Mesendoderm (in vitro differentiated cells): Measurements from ENCODE around the gene NMRK2. TPM values are rescaled to one million over a fixed set of nuclear protein-coding genes. Genes with fewer than 3 reads are reported as not detected.
"Not testable (repeated sequence)": the region's sequence is repeated elsewhere in the genome, so short reads cannot be mapped to it uniquely, and the experiment has no call there.

Experiments
- DNase-seq: peaks from one replicate; pipeline ENCODE4 v3.0.0; 2013
- H2AK5ac ChIP-seq: 2 replicates; pipeline ENCODE4 v1.6.1; 2013; ENCODE audit warnings: low read length, inconsistent platforms
- H2BK120ac ChIP-seq: 2 replicates; pipeline ENCODE4 v1.6.1; 2013; ENCODE audit warnings: low read depth, mild to moderate bottlenecking, low read length, moderate library complexity, mixed read lengths
- H2BK15ac ChIP-seq: replicated peaks from 2 replicates; pipeline ENCODE4 v1.6.1; 2013; ENCODE audit warnings: low read depth, mild to moderate bottlenecking, moderate library complexity
- H2BK5ac ChIP-seq: 2 replicates; pipeline ENCODE4 v1.6.1; 2013; ENCODE audit warnings: low read length, inconsistent platforms
- H3K18ac ChIP-seq: 2 replicates; pipeline ENCODE4 v1.6.1; 2013; ENCODE audit warnings: mild to moderate bottlenecking, low read length, mixed read lengths
- H3K23ac ChIP-seq: one replicate; pipeline ENCODE4 v1.6.1; 2013; ENCODE audit warnings: low read length
- H3K27ac ChIP-seq: 2 replicates; pipeline ENCODE4 v1.5.1; 2013; ENCODE audit warnings: low read depth, mild to moderate bottlenecking, inconsistent platforms, low read length, moderate library complexity
- H3K27me3 ChIP-seq: 2 replicates; pipeline ENCODE4 v1.6.1; 2013; ENCODE audit warnings: low read length, control low read depth, mild to moderate bottlenecking, inconsistent platforms; ENCODE audit not compliant: insufficient read depth, poor library complexity
- H3K36me3 ChIP-seq: 2 replicates; pipeline ENCODE4 v1.6.1; 2013; ENCODE audit warnings: low read length, inconsistent platforms; ENCODE audit not compliant: control insufficient read depth, insufficient read depth
- H3K4ac ChIP-seq: one replicate; pipeline ENCODE4 v1.6.1; 2013; ENCODE audit warnings: low read depth, mild to moderate bottlenecking, low read length, moderate library complexity
- H3K4me1 ChIP-seq: 2 replicates; pipeline ENCODE4 v1.6.1; 2013; ENCODE audit warnings: low read depth, low read length, inconsistent platforms; ENCODE audit not compliant: control insufficient read depth
- H3K4me2 ChIP-seq: 2 replicates; pipeline ENCODE4 v1.6.1; 2013; ENCODE audit warnings: low read length
- H3K4me3 ChIP-seq: 2 replicates; pipeline ENCODE4 v1.5.1; 2013; ENCODE audit warnings: mild to moderate bottlenecking, low read length
- H3K56ac ChIP-seq: one replicate; pipeline ENCODE4 v1.6.1; 2013; ENCODE audit warnings: low read length
- H3K79me1 ChIP-seq: 2 replicates; pipeline ENCODE4 v1.6.1; 2013; ENCODE audit warnings: low read length, inconsistent platforms
- H3K79me2 ChIP-seq: 2 replicates; pipeline ENCODE4 v1.6.1; 2013; ENCODE audit warnings: mild to moderate bottlenecking, low read length; ENCODE audit not compliant: control insufficient read depth, insufficient read depth
- H3K9ac ChIP-seq: 2 replicates; pipeline ENCODE4 v1.6.1; 2013; ENCODE audit warnings: low read length, inconsistent platforms
- H4K5ac ChIP-seq: one replicate; pipeline ENCODE4 v1.6.1; 2013; ENCODE audit warnings: low read length
- H4K8ac ChIP-seq: one replicate; pipeline ENCODE4 v1.6.1; 2013; ENCODE audit warnings: low read depth, mild to moderate bottlenecking, control low read depth, low read length, moderate library complexity
- WGBS: extraction: QIAGEN DNeasy Blood & Tissue Kit; methylation state at CpG from one replicate; pipeline ENCODE4 v1.1.7; 2013; ENCODE audit warnings: low lambda C conversion rate, missing lambda C conversion rate; ENCODE audit not compliant: insufficient coverage; ENCODE audit errors: extremely low coverage; 5-methylcytosine and 5-hydroxymethylcytosine counted together
- polyA plus RNA-seq, 2 experiments: library from polyadenylated mRNA; stranded (reverse); fragments of 200-250 nt; gene quantifications; one replicate each; pipeline ENCODE4 v1.2.3, GENCODE V29; 2013

NMRK2 gene, protein sequence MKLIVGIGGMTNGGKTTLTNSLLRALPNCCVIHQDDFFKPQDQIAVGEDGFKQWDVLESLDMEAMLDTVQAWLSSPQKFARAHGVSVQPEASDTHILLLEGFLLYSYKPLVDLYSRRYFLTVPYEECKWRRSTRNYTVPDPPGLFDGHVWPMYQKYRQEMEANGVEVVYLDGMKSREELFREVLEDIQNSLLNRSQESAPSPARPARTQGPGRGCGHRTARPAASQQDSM
- 23.5 TPM for polyA plus RNA-seq (2013, experiment 1 of 2)
- 22.6 TPM for polyA plus RNA-seq (2013, experiment 2 of 2)

DNA sequence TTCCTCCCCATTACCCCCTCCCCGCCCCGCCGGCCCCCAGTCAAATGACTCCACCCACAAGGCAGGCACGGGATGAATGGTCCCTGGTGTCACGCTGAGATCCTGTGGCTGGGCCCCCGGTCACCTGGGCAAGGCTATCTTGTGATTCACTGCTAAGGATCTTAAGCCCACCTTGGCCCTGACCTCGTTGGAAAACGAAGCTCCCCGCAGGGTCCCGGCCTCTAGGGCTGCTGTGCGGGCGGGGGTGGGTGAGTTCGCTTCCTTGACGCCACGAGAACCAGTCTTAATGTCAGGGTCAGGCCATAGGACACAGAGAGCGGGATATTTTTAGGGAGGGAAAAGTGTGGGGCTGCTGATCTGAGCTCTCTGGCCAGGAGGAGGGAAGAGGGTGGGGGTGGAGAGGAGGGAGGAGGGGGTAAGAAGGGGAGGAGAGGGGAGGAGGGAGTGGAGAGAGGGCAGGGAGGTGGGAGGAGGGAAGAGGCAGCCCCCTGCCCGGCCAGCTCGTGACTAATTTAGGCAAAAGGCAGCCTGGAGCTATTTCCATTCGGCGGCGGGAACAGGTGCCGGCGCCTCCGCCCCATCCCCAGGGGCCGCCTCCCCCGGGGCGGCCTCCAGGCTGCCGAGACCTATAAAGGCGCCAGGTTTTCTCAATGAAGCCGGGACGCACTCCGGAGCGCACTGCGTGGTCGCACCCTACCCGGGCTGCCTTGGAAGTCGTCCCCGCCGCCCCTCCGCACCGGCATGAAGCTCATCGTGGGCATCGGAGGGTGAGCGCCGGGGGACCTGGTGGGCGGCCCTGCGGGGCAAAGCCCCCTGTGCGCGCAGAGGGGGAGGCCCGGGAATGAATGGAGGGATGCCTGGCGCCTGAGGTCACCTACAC, at the start of gene NMRK2:
TSS of gene NMRK2 (plus strand) at position 139 of the 880 bp plus-strand sequence. CDS start at position 742, 603 bp downstream.
- no peak within 1 kb of the TSS for H2BK120ac ChIP-seq
- H3K23ac ChIP-seq = no peak within 1 kb of the TSS
- no CpG with 5 or more reads among the region's 51 CpGs for WGBS
- no peaks in the 10 kb centered on the region for H3K27me3 ChIP-seq
- H3K79me2 ChIP-seq = no peaks in the 10 kb centered on the region
- H2BK15ac ChIP-seq = no peak within 1 kb of the TSS
- no peaks in the 10 kb centered on the region for H3K79me1 ChIP-seq
- H3K56ac ChIP-seq = peak within 1 kb of the TSS; percentile 82
- no peaks in the 10 kb centered on the region for H3K4me1 ChIP-seq
- no peak within 1 kb of the TSS for H4K8ac ChIP-seq
- no peak within 1 kb of the TSS for H2AK5ac ChIP-seq
- peak within 1 kb of the TSS; percentile 51 for H3K27ac ChIP-seq
- peak within 1 kb of the TSS; percentile 70 for H3K4me2 ChIP-seq
- H3K4me3 ChIP-seq = peak within 1 kb of the TSS; percentile 29
- peak within 1 kb of the TSS; percentile 54 for H3K9ac ChIP-seq
- H4K5ac ChIP-seq = no peak within 1 kb of the TSS
- H3K36me3 ChIP-seq = no peaks in the 10 kb centered on the region
- DNase-seq = peak; percentile 92
- no peak within 1 kb of the TSS for H3K4ac ChIP-seq
- peak within 1 kb of the TSS; percentile 20 for H3K18ac ChIP-seq
- no peak within 1 kb of the TSS for H2BK5ac ChIP-seq

DNA sequence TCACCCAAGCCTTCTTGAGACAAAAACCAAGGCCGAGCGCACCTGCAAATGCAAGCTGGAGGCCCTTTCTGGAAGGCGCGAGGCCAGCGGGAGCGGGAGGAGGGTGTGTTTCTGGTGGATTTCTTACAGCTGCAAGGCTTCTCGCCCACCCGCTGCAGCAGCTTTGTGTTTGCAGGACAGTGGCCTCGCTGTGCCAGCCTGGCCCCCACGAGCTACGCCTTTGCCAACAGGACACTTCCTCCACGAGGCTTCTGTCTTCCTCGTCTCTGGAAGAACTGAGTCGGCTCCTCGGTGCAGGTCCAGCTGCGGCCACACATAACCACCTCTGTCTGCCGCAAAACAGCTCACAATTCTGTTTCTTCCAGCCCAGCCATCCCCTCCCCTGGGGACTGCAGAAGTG, 42.3 kb upstream of the NMRK2 start:
- no peak for DNase-seq
- Histone ChIP-seq H4K8ac (no peak overlapping the region), H2BK15ac (no peak overlapping the region), H3K4me2 (no peak overlapping the region), H3K4me3 (no peak overlapping the region), H4K5ac (no peak overlapping the region), H3K4me1 (no peaks in the 10 kb centered on the region), H3K18ac (no peak overlapping the region), H3K79me2 (no peaks in the 10 kb centered on the region), H2AK5ac (no peak overlapping the region), H3K36me3 (no peaks in the 10 kb centered on the region), H3K9ac (no peak overlapping the region), H3K4ac (no peak overlapping the region), H3K27me3 (no peaks in the 10 kb centered on the region), H3K79me1 (no peaks in the 10 kb centered on the region), H2BK5ac (no peak overlapping the region), H2BK120ac (no peak overlapping the region), H3K56ac (no peak overlapping the region), H3K27ac (no peak overlapping the region), H3K23ac (no peak overlapping the region)
- no CpG with 5 or more reads among the region's 17 CpGs for WGBS

DNA sequence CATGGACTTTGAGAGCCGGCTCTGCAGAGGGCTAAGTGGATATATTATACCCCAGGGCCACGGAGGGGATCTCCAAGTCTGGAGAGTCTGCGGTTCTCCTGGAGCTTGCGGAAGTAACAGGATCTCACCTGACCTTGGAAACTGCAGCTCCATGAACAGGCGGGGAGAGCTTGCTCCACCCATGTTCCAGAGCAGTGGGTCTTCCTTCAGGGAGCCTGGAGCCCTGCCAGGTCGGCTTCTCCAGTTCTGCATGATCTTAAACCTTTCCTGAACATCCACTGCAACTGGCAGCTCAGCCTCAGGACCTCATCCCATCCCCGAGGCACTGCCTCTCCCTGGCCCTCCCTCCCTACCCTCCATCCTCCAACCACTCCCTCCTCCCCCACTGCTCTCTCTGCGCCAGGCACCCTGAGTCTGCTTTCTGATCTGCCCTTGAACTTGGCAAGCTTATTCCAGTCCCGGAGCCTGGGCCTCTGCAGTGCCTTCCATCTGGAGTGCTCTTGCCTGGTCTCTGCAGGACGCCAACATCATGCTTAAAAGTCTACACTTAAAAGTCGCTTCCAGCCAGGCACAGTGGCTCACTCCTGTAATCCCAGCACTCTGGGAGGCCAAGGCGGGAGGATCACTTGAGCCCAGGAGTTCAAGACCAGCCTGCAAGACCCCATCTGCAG, 39.2 kb upstream of the NMRK2 start:
- H2BK5ac ChIP-seq = no peak overlapping the region
- no peak overlapping the region for H4K5ac ChIP-seq
- no peak overlapping the region for H3K27ac ChIP-seq
- H3K79me1 ChIP-seq = no peaks in the 10 kb centered on the region
- H2BK120ac ChIP-seq = no peak overlapping the region
- DNase-seq = no peak
- no peaks in the 10 kb centered on the region for H3K27me3 ChIP-seq
- H3K4ac ChIP-seq = no peak overlapping the region
- no peaks in the 10 kb centered on the region for H3K4me1 ChIP-seq
- H2AK5ac ChIP-seq = no peak overlapping the region
- no peak overlapping the region for H3K56ac ChIP-seq
- no peaks in the 10 kb centered on the region for H3K79me2 ChIP-seq
- H3K4me3 ChIP-seq = no peak overlapping the region
- no CpG with 5 or more reads among the region's 12 CpGs for WGBS
- no peak overlapping the region for H3K4me2 ChIP-seq
- H2BK15ac ChIP-seq = no peak overlapping the region
- H3K36me3 ChIP-seq = no peaks in the 10 kb centered on the region
- H3K9ac ChIP-seq = no peak overlapping the region
- H3K23ac ChIP-seq = no peak overlapping the region
- no peak overlapping the region for H4K8ac ChIP-seq
- H3K18ac ChIP-seq = no peak overlapping the region

DNA sequence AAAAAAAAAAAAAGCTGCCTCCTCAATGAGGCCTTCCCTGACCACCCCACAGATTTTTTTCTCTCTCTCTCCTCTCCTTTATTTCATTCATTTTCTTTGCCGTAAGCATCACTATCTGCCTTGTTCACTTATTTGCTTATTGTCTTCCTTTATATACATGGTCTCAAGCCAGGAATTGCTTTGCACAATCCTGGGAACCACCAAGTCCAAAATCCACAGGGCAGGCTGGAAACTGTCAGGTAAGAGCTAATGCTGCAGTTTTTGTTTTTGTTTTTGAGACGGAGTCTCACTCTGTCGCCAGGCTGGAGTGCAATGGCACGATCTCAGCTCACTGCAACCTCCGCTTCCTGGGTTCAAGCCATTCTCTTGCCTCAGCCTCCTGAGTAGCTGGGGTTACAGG, 37.9 kb upstream of the NMRK2 start:
- H3K9ac ChIP-seq, H4K8ac ChIP-seq, H2BK120ac ChIP-seq, H3K4me1 ChIP-seq, H3K27me3 ChIP-seq, H3K18ac ChIP-seq, H3K27ac ChIP-seq, H3K36me3 ChIP-seq, H3K23ac ChIP-seq, H3K56ac ChIP-seq, H2BK15ac ChIP-seq, H3K4me3 ChIP-seq, H3K4me2 ChIP-seq, DNase-seq, H3K4ac ChIP-seq, H4K5ac ChIP-seq, H3K79me2 ChIP-seq, H3K79me1 ChIP-seq, H2AK5ac ChIP-seq, H2BK5ac ChIP-seq: not testable (repeated sequence)
- WGBS = no CpG with 5 or more reads among the region's 5 CpGs

DNA sequence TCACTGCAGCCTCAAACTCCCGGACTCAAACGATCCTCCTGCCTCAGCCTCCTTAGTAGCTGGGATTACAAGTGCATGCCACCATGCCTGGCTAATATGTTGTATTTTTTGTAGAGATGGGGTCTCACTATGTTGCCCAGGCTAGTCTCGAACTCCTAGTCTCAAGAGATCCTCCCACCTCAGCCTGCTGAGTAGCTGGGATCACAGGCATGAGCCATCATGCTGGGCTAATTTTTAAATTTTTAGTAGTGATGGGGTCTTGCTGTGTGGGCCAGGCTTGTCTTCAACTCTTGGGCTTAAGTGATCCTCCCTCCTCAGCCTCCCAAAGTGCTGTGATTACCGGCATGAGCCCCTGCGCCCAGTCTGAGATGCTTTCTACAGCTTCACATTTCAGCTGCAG, 37.1 kb upstream of the NMRK2 start:
- Histone ChIP-seq H3K4ac (no peak overlapping the region), H3K27ac (no peak overlapping the region), H3K56ac (no peak overlapping the region), H2BK5ac (no peak overlapping the region), H4K8ac (no peak overlapping the region), H3K27me3 (no peaks in the 10 kb centered on the region), H2BK15ac (no peak overlapping the region), H2AK5ac (no peak overlapping the region), H3K36me3 (no peaks in the 10 kb centered on the region), H3K79me2 (no peaks in the 10 kb centered on the region), H3K4me1 (no peaks in the 10 kb centered on the region), H2BK120ac (no peak overlapping the region), H3K79me1 (no peaks in the 10 kb centered on the region), H3K4me2 (no peak overlapping the region), H3K18ac (no peak overlapping the region), H3K9ac (no peak overlapping the region), H4K5ac (no peak overlapping the region), H3K23ac (no peak overlapping the region), H3K4me3 (no peak overlapping the region)
- WGBS = no CpG with 5 or more reads among the region's 5 CpGs
- no peak for DNase-seq
